GM21360 (cell line): ENCODE results near the gene DHX40.
"Not testable (repeated sequence)": the region's sequence is repeated elsewhere in the genome, so short reads cannot be mapped to it uniquely, and the experiment has no call there.

Source experiments
- ATAC-seq: cut with Tn5 transposase; IDR thresholded peaks from one replicate; pipeline ENCODE4 v1.9.1; 2021; ENCODE audit warnings: mild to moderate bottlenecking, moderate library complexity; ENCODE audit not compliant: unreplicated experiment

DHX40 gene, protein sequence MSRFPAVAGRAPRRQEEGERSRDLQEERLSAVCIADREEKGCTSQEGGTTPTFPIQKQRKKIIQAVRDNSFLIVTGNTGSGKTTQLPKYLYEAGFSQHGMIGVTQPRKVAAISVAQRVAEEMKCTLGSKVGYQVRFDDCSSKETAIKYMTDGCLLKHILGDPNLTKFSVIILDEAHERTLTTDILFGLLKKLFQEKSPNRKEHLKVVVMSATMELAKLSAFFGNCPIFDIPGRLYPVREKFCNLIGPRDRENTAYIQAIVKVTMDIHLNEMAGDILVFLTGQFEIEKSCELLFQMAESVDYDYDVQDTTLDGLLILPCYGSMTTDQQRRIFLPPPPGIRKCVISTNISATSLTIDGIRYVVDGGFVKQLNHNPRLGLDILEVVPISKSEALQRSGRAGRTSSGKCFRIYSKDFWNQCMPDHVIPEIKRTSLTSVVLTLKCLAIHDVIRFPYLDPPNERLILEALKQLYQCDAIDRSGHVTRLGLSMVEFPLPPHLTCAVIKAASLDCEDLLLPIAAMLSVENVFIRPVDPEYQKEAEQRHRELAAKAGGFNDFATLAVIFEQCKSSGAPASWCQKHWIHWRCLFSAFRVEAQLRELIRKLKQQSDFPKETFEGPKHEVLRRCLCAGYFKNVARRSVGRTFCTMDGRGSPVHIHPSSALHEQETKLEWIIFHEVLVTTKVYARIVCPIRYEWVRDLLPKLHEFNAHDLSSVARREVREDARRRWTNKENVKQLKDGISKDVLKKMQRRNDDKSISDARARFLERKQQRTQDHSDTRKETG

DNA sequence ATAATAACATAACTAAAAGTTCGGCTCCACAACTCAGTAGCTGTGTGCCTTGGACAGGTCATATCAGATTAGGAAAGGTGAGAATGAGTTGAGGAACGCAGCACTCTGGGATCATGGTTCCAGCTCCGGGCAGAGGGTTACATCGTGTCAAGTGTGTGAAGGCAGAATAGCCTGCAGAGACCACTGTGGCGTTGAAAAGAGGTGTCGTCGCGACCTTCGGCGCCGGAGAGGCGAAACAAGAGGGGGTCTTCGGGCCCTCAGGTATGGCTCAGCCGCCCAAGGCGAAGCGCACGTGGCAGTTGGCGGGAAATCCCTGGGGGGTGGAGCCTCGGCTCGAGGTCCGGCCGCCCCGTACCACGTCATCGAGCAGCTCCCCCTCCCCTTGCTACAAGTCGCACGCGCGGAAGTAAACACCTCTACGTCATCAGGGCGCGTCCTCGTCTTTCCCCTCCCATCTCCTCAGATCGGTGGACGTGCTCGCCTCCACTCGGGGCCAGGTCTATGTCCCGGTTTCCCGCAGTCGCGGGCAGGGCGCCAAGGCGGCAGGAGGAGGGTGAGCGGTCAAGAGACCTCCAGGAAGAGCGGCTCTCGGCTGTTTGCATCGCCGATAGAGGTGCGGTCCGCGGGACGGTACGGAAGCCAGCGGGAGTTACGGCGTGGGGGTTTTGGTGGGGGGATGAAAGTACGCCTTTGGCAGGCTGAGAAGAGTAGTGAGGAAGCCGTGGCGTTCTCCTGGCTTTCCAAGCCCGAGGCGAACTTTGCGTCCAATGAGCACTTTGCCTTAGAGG is at the start of gene DHX40:
Gene DHX40 (plus strand): TSS at position 440 of the 788 bp plus-strand sequence. CDS start 62 bp downstream, at position 502.
- ATAC-seq = peak; percentile 61

DNA sequence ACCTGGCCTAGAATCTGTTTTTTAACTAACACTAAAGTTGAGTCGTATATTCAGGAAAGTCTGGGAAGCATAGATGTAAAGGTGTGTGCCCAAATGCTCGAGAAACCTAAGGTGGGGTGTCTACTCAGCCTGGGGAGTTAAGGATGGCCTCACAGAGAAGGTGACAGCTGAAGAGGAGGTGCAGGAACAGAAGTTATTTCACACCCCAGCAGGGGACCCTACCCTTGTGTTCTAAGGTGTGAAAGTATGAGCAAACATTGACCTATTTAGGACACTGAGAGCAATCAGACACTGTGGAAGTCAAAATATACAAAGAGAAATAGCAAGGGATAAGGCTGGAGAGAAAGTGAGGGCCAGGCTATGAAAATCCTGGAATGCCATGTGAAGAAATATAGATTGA is 49.0 kb upstream of the DHX40 start:
- no peak for ATAC-seq

DNA sequence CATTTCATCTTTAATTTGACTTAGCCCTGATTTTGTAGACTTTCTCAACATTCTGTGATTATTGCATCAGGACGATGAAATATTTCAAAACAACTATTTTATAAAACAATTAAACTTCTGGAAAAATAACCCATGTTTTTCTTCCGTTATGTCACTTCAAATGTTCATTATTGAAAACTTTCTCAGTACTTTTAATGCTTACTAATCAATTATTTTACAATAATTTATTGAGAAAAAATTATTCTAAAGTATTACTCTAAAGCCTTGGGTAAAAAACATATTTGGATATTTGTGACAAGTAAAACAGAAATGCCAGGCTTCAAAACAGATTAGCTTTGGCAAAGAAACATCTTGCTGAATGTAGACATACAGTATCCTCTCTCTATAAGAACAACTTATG is 46.3 kb upstream of the DHX40 start:
- ATAC-seq = no peak

DNA sequence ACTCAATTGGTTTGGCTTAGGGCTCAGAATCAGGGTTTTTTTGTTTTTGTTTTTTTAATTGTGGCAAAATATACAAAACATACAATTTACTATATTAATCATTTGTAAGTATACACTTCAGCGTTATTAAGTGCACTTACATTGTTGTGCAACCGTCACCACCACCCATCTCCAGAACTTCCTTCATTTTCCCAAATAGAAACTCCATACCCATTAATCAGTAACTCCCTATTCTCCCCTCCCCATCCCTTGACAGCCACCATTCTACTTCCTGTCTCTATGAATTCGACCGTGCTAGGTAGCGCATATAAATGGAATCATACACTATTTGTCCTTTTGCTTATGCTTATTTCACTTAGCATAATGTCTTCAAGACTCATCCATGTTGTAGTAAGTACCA is 45.2 kb upstream of the DHX40 start:
- ATAC-seq = no peak

DNA sequence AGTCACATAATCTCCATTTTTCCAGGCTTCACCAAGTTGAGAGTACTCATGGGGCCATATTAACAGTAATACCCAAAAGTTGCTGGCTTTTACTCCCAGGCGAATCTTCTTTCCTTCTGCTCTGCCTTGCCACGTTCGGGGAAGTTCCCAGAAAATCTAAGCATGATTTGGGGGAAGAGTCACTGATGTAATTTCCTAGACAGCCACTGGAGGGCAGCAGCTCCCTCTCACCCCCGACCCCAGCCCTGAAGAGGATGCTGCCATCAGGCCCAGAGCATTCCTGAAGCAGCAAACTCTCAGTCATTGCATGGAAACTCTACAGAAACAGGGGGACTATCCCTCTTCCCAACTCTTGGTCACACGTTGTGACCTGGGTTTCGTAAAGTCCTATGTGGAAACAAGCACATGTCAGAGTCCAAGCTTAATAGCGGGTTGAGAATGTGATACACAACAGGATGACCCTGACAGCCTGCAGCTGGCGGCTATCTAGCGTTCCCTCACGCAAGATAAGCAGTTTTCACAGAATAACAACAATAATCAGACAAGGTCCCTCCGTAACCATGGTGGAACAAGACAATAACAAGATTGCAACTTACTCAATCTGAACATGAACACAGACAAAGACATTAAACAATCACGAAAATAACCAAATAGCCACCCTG is 43.8 kb upstream of the DHX40 start:
- no peak for ATAC-seq

DNA sequence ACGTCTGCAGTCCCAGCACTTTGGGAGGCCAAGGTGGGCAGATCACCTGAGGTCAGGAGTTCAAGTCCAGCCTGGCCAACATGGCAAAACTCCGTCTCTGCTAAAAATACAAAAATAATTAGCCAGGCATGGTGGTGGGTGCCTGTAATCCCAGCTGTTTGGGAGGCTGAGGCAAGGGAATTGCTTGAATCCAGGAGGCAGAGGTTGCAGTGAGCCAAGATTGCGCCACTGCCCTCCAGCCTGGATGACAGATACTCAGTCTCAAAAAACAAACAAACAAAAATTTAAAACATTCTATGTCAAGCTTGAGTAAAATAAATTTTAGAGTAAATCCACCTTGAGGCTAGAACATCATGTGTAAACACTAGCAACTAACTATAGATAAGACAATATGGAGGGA is 40.5 kb upstream of the DHX40 start:
- ATAC-seq = not testable (repeated sequence)

DNA sequence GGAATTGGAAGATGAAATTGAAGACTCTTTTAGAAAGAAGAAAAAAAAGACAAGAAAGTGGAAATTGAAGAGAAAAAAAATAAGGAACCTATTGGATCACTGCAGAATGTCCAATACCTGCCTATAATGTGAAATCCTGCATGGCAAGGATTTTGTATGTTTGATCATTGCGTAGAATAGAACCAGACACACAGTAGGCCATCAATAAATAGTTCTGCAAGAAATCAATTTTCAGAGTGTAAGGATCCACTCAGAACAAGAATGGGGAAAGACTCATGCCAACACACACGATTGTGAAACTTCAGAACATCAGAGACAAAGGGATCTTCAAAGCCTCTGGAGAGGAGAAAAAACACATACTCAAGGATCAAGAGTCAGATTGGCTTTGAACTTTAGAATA is 39.7 kb upstream of the DHX40 start:
- no peak for ATAC-seq

DNA sequence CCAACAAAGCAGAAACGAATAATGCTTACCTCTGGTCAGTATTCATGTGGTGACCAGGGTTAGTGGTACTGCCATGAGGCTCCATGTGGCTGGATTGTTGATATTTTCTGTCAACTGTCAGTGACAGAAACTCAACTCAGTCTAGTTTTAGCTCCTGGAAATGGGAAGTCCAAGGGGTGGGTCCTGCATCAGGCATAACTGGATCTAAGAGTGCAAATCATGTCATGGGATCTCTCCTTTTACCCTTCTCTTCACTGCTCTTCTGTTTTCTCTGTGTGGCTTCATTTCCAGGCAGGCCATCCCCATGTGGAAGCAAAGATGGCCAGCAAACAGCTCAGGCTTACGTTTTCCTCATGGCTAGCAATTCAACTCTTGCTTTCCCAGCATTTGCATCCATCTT is 39.0 kb upstream of the DHX40 start:
- ATAC-seq = no peak

DNA sequence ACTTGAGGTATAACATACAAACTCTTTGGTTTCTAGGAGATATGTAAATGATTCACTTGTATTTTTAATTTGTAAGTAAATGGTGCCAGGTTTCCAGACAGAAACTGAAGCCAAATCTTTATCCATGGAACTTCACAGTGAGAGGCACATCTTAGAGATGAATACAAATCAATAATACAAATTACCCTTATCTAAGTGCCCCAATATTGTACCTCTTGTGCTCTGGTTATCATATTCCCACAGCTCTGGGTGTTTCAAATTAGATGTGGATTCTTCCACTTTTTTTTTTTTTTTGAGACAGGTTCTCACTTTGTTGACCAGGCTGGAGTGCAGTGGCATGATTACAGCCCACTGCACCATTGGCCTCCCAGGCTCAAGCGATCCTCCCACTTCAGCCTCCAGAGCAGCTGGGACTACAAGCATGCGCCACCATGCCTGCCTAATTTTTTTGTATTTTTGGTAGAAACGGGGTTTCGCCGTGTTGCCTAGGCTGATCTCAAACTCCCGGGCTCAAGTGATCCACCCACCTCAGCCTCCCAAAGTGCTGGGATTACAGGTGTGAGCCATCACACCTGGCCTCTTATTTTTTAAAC is 38.0 kb upstream of the DHX40 start:
- ATAC-seq = no peak

DNA sequence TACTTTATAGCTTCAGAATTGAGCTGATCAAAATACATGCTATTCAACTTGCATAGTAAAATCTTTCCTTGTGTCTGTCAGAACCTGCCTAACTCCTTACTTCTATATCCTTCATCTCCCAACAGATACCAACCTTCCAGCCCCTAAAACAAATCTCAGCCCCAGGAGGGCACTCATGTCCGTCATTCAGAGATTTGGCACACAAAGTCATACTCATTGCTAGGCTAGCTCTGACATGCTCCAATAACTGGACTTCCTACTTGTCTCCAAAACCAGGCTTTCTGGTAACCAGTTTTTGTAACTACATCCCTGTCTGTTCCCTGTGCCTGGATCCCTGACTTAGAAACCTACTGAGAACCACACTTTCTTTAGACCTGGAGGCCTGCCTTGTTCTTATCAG is 37.5 kb upstream of the DHX40 start:
- ATAC-seq = no peak

DNA sequence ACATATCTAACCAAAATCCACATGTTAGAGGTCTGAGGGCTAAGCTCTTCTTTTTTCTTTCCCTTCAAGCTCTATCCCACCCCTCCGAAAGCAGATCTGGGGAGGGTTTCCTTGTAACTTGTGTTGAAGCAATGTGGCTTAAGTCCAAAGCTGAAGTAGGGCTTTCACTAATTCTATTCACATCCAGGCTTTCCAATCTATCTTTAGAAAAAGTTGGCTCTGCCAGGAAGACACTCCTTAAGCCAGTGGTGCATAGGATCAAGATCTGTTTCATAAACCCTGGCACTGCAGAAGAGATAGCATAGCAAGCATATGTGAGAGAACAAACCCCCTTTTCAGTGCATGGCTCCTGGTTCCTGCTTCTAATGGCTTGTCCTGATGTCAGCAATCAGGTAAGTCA is 34.9 kb upstream of the DHX40 start:
- no peak for ATAC-seq

DNA sequence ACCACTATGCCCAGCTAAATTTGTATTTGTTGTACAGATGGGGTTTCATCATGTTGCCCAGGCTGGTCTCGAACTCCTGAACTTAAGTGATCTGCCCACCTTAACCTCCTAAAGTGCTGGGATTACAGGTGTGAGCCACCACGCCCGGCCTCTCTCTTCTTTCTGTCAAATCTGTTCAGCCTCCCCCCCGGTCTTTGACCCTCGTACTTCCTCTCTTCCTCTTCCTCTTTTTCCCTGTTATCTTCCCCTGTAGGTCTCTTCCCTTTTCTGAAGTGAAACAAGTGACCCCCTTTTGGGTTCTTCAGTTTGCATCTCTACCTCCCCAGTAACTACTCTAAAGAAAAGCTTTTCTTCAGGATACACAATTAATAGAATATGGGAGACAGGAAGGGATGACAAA is 31.7 kb upstream of the DHX40 start:
- no peak for ATAC-seq

DNA sequence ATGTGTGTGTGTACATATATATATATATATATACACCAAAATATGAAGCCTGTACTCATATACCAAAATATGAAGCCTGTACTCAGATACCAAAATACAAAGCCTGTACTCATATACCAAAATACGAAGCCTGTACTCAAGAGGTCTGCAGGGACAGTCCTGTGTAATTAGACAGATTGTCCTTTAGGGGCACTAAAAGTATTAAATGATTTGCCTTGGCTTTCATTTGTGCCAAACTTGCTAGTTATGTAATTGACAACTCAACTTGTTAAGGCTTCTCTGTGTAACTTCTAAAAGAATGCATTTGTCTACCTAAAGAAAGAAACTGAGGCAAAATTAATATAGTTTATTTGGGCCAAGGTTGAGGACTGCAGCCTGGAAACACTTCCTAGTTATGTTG is 30.8 kb upstream of the DHX40 start:
- no peak for ATAC-seq

DNA sequence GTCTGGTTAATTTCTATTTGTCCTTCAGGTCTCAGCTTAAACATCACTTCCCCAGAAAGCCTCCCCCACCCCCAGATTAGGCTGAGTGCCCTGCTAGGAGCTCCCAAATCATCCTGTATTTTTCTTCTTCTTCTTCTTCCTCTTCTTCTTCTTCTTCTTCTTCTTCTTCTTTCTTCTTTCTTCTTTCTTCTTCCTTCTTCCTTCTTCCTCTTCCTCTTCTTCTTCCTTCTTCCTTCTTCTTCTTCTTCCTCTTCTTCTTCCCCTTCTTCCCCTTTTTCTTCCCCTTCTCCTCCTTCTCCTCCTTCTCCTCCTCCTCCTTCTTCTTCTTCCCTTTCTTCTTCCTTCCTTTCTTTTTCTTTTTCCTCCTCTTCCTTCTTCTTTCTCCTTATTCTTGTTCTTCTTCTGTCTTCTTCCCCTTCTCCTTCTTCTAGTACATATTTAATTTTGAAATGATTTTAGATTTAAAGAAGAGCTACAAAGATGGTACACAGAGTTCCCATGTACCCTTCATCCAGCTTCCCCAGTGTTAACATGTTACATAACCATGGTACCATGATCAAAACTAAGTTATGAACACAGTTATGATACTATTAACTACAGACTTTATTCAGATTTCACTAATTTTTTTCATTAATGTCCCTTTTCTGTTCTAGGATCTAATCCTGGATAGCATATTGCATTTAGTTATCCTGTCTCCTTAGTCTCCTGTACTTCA is 27.1 kb upstream of the DHX40 start:
- ATAC-seq = no peak

DNA sequence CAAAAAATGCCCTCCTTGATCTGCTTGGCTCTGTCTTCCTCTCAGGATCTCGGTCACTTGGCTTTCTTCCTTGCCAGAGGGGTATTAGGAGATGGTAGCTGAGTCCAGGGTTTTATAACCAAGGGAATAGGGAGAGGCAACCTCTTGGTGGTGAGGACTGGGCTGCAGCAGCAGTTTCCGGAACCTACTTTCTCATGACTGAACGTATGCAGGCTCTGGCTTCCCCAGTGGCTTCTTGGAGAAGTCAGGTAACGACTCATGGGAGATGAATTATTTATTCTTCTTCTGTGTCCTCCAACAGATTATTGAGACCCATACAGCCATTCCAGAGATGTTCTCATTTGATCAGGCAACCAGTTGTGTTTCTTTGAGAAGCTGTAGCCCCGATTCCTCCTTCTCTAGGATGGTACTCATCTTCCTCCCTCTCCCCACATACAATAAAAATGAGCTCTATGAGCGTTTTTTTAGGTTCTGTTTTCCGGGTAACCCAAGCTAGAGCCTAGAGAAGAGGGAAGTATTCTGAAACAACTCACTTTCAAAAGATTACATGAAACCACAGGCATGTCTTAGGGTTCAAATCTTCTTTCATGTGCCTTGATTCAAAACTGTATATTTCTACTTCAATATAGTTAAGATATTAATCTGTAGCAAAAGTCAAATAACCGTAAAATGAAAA is 22.3 kb upstream of the DHX40 start:
- ATAC-seq = no peak

DNA sequence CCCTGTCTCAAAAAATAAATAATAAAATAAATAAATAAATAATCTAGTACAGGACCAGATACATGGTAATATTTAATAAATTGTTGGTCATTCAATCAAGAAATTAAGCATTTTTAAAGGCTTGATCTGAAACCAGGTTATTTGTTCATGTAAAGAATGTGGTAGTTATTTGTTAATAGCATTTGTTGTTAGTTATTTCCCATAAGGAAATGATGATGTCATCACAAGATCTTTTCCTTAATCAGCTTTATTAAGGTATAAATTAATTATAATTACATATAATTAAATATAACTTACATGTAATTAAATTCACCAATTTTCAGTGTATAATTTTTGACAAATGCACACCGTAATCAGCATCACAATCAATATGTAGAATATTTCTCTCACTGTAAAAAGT is 19.5 kb upstream of the DHX40 start:
- ATAC-seq = no peak

DNA sequence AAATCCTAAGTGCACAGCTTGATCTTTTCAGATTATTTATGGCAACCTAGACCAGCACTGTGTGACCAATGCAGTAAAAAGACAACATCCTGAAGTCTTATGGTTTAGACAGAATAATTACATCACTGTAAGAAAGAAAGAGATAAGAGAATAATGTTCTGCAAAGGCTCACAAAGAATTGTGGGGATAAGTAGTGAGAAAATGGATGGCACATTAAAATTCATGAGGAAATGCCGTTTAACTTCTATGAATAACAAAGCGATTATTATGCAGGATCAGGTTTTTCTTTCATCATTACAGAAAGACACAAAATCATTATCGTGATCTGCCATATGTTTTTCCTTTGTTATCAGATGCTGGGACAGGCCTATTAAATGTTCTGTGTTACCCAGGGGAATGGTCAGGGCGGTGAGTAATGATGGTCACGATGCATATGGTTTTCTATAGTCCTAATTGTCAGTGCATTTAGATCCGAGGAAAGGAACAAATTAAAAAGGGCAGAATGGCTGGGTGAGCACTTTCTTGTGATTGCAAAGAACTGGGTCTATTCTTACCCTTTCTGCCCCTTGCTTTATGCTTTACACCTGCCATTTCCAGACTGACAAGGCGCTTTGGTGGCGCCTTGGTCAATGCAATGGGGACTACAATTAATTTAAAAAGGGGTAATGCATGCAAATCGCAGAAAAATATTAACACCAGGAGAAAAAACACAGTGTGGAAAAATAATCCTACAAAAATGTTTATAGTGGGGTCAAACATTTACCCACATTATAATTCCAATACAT is 18.1 kb upstream of the DHX40 start:
- no peak for ATAC-seq

DNA sequence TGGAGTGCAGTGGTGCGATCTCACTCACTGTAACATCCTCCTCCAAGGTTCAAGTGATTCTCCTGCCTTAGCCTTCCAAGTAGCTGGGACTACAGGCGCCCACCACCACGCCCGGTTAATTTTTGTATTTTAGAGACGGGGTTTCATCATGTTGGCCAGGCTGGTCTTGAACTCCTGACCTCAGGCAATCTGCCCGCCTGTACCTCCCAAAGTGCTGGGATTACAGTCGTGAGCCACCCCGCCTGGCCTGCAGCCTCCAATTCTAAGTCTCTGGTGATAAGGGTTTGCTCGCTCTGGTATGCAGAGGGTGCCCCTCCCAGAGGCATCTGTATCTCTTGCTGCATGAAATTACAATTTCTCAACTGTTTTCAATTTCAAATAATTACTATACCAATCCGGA is 16.4 kb upstream of the DHX40 start:
- not testable (repeated sequence) for ATAC-seq

DNA sequence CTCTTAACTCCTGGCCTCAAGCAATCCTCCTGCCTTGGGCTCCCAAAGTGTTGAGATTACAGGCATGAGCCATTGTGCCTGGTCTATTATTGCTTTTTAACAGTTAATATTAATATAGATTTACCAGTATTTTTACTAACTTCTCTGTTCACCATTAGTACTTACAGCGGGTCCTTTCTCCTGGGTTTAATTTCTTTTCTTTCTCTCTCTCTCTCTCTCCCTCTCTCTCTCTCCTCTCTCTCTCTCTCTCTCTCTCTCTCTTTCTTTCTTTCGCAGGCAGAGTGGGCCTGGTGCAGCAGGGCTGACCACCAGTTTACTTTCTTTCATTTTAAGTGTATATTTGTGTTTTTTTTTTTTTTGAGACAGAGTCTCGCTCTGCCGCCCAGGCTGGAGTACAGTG is 14.7 kb upstream of the DHX40 start:
- no peak for ATAC-seq
